KMS-11 (cell line): ENCODE data around the gene TF.

Experiments used
- H2AFZ ChIP-seq: fragments of 200-600 bp; sonication (generic); 2 replicates; pipeline ENCODE4 v1.6.1; 2016; ENCODE audit warnings: antibody characterized with exemption, mixed run types, low read depth
- H3K27ac ChIP-seq: fragments of 200-600 bp; sonication (generic); 2 replicates; pipeline ENCODE4 v1.6.1; 2016; ENCODE audit warnings: mild to moderate bottlenecking, mixed run types
- H3K27me3 ChIP-seq: fragments of 200-600 bp; sonication (generic); 2 replicates; pipeline ENCODE4 v1.6.1; 2017; ENCODE audit warnings: mild to moderate bottlenecking, low read depth, mixed run types, moderate library complexity; ENCODE audit not compliant: insufficient read depth
- H3K36me3 ChIP-seq: fragments of 200-600 bp; sonication (generic); 2 replicates; pipeline ENCODE4 v1.6.1; 2017; ENCODE audit warnings: mild to moderate bottlenecking, mixed run types; ENCODE audit not compliant: insufficient read depth
- H3K4me1 ChIP-seq: fragments of 200-600 bp; sonication (generic); 2 replicates; pipeline ENCODE4 v1.6.1; 2016; ENCODE audit warnings: mild to moderate bottlenecking, low read depth, mixed run types; ENCODE audit not compliant: poor library complexity, severe bottlenecking
- H3K4me2 ChIP-seq: fragments of 200-600 bp; sonication (generic); 2 replicates; pipeline ENCODE4 v1.7.0; 2016; ENCODE audit warnings: mild to moderate bottlenecking, mixed run types
- H3K4me3 ChIP-seq: fragments of 200-600 bp; sonication (generic); IDR thresholded peaks from 2 replicates; pipeline ENCODE4 v1.6.1; 2017; ENCODE audit warnings: low read depth, low read length, mixed read lengths; ENCODE audit not compliant: insufficient read depth
- H3K79me2 ChIP-seq: fragments of 200-600 bp; sonication (generic); 2 replicates; pipeline ENCODE4 v1.6.1; 2016; ENCODE audit warnings: low read depth, mixed run types; ENCODE audit not compliant: insufficient read depth
- H3K9ac ChIP-seq: fragments of 200-600 bp; sonication (generic); 2 replicates; pipeline ENCODE4 v1.6.1; 2016; ENCODE audit warnings: mild to moderate bottlenecking, mixed run types
- H4K20me1 ChIP-seq: fragments of 200-600 bp; sonication (generic); 2 replicates; pipeline ENCODE4 v1.6.1; 2016; ENCODE audit warnings: mild to moderate bottlenecking, mixed run types; ENCODE audit not compliant: insufficient read depth
- CTCF ChIP-seq: fragments of 200-600 bp; sonication (generic); conservative IDR thresholded peaks from 2 replicates; pipeline ENCODE4 v1.6.1; 2017; ENCODE audit warnings: low read depth, mild to moderate bottlenecking, antibody characterized with exemption, low read length, moderate library complexity, mixed read lengths

TF gene

GRCh38 chr3:133745981-133746711 is at the start of gene TF:
TF (plus strand) TSS chr3:133746393; CDS start chr3:133746441, 48 bp downstream.
- H3K27ac ChIP-seq = no peak within 1 kb of the TSS
- H4K20me1 ChIP-seq = no peaks in the 10 kb centered on the region
- no peak within 1 kb of the TSS for H2AFZ ChIP-seq
- H3K4me2 ChIP-seq = no peak within 1 kb of the TSS
- no peak for TF ChIP-seq CTCF
- H3K36me3 ChIP-seq = no peaks in the 10 kb centered on the region
- H3K4me1 ChIP-seq = peaks cover 30% of the 10 kb centered on the region
- no peak within 1 kb of the TSS for H3K4me3 ChIP-seq
- no peak within 1 kb of the TSS for H3K9ac ChIP-seq
- H3K79me2 ChIP-seq = no peaks in the 10 kb centered on the region
- no peaks in the 10 kb centered on the region for H3K27me3 ChIP-seq

GRCh38 chr3:133697960-133698359 is 48.2 kb upstream of the TF start:
- H4K20me1 ChIP-seq = no peaks in the 10 kb centered on the region
- H3K9ac ChIP-seq = no peak overlapping the region
- H3K36me3 ChIP-seq = no peaks in the 10 kb centered on the region
- no peak for TF ChIP-seq CTCF
- no peaks in the 10 kb centered on the region for H3K27me3 ChIP-seq
- H3K79me2 ChIP-seq = no peaks in the 10 kb centered on the region
- no peak overlapping the region for H3K4me3 ChIP-seq
- no peak overlapping the region for H3K4me2 ChIP-seq
- no peak overlapping the region for H2AFZ ChIP-seq
- H3K27ac ChIP-seq = no peak overlapping the region
- H3K4me1 ChIP-seq = no peaks in the 10 kb centered on the region

- H2AFZ ChIP-seq = no peak overlapping the region
- no peak for TF ChIP-seq CTCF
- H3K27ac ChIP-seq = no peak overlapping the region
- no peaks in the 10 kb centered on the region for H3K36me3 ChIP-seq
- H3K9ac ChIP-seq = no peak overlapping the region
- no peaks in the 10 kb centered on the region for H4K20me1 ChIP-seq
- H3K4me2 ChIP-seq = no peak overlapping the region
- no peaks in the 10 kb centered on the region for H3K4me1 ChIP-seq
- H3K4me3 ChIP-seq = no peak overlapping the region
- no peaks in the 10 kb centered on the region for H3K79me2 ChIP-seq
- no peaks in the 10 kb centered on the region for H3K27me3 ChIP-seq
Measured at GRCh38 chr3:133699467-133699866, 46.7 kb upstream of the TF start.

GRCh38 chr3:133699903-133700302 is 46.3 kb upstream of the TF start:
- no peak overlapping the region for H3K27ac ChIP-seq
- H3K36me3 ChIP-seq = no peaks in the 10 kb centered on the region
- H3K27me3 ChIP-seq = no peaks in the 10 kb centered on the region
- H2AFZ ChIP-seq = no peak overlapping the region
- no peak overlapping the region for H3K4me2 ChIP-seq
- no peak overlapping the region for H3K4me3 ChIP-seq
- H3K79me2 ChIP-seq = no peaks in the 10 kb centered on the region
- H4K20me1 ChIP-seq = no peaks in the 10 kb centered on the region
- H3K9ac ChIP-seq = no peak overlapping the region
- H3K4me1 ChIP-seq = no peaks in the 10 kb centered on the region
- TF ChIP-seq CTCF = no peak
